ELF-1 (cell line): ENCODE measurements around the gene OSBP2.
"Not testable (repeated sequence)": the region's sequence is repeated elsewhere in the genome, so short reads cannot be mapped to it uniquely, and the experiment has no call there.

ENCODE experiments used
- DNase-seq: peaks from one replicate; pipeline ENCODE4 v3.0.0-alpha.2; 2016; ENCODE audit warnings: low read depth, low spot score

The OSBP2 gene

DNA sequence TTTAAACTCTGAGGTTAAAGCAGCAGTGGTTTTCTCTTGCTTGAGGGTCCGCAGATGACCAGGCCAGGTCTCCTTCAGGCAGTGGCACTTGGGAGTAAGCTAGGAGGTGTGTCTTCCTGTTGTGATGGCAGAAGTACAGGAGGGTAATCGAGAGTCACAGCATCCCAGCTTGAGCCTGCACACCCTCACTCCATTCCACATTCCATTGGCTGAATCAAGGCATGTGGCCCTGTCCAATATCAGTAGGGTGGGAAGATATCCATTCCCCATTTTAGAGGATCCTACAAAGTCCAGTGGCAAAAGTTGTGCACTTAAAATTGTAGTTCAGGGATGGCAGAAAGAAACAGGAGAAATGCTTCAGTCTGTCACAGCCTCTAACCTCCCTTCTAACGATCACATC, 23.3 kb downstream of the OSBP2 start:
- DNase-seq, result no peak

DNA sequence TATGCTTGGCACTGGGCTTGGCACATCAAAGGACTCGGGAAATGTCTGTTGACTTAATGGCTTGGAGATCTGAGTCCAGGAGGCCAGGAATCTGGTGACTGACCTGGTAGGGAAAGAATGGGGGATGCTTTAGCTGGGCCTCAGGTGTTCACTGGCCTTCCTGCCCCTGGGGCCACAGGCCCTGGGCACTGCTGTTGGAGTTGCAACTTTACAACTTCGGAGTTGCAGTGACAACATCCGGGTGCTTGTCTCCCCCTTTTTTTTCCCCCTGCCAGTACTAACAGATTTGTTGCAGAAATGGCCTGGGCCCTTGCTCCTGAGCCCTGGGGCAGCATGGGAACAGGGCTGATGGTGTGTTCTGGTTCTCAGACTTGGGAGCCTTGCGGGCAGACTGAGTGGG, 23.8 kb downstream of the OSBP2 start:
- DNase-seq, result no peak

DNA sequence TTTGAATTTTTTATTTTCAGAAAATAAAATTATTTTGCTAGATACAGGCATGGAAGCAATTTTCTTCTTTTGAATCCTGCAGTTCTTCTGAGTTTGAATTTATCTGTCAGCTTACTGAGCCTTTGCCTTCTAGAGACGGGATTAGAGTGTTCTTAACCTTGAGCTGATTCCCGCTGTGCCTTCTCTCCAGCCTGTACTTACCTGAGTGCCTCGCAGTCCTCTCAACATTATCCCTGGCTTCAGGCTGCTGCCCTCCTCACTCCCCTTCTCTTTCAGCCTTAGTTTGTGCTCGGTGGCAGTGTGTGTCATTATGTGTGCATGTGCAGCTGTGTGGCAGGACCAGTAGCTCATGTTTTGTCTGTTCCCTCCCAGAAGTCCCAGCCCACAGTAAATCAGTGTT, 24.3 kb downstream of the OSBP2 start:
- no peak for DNase-seq

DNA sequence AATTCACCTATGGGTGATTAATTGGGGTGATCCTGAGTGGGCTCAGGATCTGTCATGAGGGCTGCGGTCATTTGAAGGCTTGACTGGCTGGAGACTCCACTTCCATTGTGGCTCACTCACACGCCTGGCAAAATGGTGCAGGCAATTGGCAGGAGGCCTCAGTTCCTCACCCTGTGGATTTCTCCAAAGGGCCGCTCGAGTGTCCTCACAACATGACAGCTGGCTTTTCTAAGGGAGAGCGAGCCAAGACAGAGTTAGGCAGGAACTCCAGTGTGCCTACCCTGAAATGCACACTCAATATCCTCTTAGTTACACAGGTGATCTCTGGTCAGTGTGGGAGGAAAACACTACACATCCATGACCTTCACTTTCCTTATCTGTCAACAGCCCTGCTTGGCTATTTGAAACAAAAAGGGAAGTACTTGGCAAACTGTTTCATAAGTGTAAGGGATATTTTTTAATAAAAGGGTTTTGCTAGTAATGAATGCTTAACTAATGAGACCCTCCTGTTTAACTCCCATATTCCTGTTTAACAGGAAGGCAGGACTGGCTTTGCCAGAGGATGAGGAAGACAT, 25.7 kb downstream of the OSBP2 start:
- DNase-seq, result no peak

DNA sequence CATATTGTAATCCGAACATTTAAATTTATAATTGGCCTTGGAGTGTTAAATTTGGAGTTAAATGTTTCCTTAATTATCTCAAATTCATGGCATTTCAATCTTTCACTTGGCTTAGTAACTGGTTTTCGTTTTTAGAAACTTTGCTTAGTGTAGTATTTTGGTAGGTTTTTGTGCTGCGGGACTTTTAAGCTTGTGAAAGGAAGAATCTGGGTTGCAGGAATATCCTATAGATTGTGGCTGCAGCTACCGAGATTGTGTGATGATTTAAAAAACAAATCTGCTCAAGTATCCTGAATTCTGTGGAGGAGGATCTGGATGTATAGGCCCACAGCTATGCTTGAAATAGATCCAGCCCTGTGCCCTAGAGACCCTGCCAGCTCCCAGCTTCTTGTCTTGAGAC, 27.1 kb downstream of the OSBP2 start:
- DNase-seq, result no peak

DNA sequence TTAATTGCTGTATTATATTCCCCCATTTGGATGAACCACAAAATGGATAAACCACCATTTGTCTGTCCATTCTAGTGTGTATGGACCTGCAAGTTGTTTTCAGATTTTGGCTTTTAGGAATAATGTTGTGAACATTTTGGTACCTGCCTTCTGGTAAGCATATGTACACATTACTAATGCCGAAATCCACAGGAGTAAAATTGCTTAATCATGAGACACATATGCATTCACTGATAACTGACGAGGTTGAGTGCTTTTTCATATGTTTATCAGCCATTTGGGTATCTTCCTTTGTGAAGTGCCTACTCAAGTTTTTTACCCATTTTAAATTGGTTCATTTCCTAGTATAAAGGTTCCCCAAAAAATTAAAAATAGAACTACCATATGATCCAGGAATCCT, 34.2 kb downstream of the OSBP2 start:
- no peak for DNase-seq

DNA sequence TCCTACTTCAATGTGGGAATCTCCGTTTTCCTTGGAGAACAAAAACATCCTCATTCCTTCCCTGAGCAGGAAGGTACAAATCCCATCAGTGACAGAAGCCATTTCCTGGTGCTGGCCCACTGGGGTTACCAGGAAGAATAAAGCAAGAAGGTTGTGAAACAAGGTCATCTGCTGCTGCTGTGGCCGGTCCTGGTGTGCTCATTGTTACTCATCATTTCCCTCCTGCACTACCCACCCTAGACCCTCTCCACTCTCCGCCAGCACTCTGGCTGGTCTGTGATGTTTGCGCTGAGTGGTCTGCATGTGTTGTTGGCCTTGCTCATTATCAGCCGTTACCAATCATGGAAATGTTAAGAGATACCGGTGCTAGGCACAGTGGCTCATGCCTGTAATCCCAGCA, 37.0 kb downstream of the OSBP2 start:
- DNase-seq, result no peak

DNA sequence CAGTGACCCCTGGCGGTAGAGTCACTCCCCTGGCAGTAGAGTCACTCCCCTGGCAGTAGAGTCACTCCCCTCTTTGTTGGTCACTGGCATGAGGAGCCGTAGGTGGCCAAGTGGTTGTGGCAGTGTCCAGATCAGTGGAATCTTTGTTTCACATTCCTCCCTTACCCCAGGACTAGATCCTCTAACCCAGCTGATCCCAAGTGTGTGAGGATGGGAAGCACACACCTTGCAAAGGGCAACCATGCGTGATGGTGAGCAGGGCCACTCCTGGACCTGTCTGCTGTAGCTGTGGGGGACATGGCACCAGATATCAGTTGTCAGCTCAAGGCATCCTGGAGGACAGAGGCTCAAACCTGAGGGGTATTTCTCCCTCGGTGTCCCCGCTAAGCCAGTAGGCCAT, 37.8 kb downstream of the OSBP2 start:
- DNase-seq, result no peak

DNA sequence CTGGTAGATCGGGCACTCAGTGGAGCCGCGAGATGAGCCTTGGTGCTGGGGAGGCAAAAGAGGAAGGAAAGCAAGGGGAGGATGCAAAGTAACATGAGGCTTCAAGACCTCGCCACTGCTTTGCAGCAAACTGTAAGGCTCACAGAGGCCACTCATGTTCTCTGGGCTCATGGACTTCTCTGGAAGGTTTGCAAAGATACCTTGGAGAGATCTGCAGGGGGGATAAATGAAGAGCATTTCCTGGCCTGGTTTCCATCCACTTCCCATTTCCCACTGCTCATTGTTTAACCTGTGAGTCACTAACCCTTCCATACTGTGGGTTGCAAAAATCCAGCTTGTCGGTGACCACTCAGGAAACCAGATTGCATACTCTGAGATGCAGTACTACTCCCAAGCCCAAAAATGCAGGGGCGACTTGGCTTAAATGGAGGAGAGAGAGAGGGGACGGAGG, 38.5 kb downstream of the OSBP2 start:
- DNase-seq, result no peak

DNA sequence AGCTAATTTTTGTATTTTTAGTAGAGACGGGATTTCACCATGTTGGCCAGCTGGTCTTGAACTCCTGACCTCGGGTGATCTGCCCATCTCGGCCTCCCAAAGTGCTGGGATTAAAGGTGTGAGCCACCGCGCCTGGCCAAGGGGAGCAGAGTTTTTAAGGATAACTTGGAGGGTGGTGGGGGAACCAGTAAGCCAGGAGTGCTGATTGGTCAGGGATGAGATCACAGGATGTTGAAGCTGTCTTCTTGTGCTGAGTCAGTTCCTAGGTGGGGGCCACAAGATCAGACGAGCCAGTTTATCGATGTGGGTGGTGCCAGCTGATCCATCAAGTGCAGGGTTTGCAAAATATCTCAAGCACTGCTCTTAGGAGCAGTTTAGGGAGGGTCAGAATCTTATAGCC, 45.3 kb downstream of the OSBP2 start:
- DNase-seq, result not testable (repeated sequence)

DNA sequence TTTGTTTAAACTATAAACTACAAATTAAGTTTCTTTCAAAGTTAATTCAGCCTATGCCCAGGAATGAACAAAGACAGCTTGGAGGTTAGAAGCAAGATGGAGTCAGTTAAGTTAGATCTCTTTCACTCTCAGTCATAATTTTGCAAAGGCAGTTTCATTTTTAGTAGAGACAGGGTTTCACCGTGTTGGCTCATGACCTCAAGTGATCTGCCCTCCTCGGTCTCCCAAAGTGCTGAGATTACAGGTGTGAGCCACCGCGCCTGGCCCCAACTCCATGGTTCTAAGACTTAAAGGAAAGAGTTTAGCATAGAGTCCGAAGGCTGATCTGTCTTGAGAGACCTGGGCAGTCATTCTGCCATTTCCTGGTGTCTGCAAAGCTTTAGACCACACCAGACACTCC, 45.8 kb downstream of the OSBP2 start:
- not testable (repeated sequence) for DNase-seq

DNA sequence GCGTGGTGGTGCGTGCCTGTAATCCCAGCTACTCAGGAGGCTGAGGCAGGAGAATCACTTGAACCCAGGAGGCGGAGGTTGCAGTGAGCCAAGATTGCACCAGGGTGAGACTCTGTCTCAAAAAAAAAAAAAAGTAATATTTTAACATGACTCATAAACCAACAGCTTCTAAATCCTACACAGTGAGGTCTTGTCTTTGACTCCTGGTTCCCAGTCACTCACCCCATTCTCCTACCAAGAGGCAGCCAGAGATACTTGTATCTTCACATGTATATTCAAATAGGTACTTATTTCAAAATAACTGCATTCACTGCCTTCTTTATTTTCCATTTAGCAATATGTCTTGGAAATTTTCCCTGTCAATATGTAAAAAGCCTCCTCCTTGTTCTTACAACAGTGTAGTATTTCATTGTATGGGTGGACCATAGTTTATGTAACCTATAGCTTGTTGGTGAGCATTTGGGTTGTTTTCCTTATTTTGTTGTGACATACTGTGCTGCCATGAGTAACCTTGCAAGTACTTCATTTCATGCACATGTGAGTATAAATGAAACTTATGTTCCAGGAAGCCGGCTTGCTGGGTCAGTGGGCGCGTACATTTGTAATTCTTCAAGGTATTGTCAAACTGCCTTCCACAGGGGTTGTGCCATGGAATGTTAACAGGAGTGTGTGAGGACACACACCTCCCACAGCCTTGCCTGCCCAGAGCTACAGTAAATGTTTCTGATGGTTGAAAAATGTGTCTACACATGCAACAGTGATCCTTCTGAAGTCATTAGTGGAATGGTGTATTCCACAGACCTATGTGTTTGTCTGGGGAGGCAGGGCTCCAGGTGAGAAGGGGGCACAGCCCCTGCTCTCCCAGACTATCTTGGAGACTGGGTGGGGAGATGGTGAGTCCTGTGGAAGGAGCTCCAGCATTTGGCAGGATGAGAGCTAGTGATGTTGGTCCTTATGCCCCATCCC, 47.9 kb downstream of the OSBP2 start:
- DNase-seq, result no peak

DNA sequence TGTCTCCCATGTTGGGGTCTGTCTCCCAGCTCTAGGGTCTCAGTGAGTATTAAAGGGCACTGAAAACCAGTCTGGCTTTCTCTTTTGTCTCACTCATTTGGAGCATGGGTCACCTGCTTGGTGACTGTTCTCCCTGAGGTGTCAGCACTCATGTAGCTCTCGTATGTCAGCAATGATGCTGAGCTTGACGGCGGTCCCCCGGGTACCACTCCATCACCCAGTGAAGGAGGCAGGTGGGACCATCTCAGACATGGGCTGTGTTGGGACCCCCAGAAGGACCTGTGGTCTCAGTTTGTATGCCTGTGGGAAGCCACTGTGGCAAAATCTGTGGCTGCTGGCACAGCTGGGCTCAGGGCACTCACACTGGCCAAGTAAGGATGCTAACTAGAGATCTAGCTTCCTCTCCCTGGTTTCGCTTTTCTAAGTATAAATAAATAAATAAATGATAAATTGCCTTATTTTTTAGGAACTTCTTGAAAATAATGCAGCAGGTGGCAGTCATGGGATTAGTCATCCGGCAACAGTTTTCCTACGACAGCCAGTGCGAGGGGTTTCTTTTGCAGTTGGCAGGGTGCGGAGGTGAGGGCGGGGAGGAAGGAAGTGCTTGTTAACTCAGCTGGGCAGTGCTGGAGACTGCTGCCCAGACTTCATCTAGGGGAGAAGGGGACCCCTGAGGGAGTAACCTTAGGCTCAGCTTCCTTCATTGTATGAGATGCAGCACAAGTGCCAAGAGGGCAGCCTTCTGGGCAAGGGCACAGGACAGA, 48.8 kb downstream of the OSBP2 start:
- DNase-seq, result no peak

DNA sequence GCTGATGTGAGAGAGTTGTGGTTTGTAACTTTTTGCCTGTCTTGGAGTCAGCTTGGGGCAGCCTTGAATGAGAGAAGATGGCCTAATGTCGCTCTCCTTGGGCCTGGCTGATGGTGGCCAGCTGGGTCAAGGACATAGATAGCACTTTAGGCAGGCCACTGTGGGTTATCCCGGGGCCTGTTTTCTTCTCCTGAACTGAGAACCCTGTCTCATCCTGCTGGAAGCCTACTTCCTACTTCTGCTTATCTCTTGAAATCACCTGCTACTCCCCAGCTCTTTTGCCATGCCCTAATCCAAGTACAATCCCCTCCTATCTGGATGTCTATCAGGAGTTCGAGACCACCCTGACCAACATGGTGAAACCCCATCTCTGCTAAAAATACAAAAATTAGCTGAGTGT, 49.5 kb downstream of the OSBP2 start:
- DNase-seq, result no peak

DNA sequence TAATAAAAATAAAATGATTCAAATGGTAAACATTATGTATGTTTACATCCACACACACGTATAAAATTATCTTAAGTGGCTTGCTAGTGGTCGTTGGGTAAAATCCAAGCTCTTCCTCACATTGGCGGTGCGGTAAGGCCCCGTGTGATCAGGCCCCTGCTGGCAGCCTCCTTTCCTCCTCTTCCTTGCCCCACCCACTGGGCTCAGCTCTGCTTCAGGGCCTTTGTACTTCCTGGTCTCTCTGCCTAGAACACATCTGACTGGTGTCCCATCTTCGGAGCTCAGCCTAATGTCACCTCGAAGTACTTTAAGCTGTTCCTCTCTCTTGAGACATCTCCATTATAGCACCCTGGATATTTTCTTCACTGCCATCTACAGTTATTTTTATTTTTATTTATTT, 52.8 kb downstream of the OSBP2 start:
- DNase-seq, result peak; percentile 30

DNA sequence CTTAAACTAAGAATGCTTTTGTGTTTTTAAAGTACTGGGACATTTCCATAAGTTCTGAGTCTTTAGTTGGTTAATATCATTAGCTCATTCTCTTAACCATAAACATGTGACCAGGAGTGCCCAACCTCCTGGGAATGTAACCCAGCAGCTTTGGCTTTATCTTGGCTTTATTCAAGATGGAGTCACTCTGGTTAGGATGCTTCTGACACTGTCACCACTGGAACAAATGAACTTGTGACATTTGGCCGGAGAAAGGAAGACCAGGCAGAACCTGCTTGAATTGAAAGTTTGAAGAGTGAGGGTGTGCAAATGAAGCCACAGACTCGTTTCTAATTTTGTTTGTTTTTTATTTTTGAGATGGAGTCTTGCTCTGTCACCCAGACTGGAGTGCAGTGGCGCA, 54.6 kb downstream of the OSBP2 start:
- no peak for DNase-seq

DNA sequence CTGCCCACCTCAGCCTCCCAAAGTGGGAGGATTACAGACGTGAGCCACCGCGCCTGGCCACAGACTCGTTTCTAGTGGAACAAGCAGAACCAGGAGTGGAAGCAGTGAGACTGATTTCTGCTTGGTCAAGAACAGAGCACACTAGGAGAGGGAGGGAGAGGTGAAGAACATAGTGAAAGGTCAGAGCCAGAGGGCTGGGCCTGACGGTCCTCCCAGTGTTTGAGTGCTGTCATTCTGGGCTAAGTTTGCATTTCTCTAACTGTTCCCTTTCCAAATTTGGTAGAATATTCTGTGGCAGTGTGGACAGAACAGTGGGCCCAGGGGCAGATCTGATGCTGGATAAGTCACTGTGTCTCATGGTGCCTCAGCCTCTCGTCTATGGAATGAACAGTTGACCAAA, 55.2 kb downstream of the OSBP2 start:
- no peak for DNase-seq

DNA sequence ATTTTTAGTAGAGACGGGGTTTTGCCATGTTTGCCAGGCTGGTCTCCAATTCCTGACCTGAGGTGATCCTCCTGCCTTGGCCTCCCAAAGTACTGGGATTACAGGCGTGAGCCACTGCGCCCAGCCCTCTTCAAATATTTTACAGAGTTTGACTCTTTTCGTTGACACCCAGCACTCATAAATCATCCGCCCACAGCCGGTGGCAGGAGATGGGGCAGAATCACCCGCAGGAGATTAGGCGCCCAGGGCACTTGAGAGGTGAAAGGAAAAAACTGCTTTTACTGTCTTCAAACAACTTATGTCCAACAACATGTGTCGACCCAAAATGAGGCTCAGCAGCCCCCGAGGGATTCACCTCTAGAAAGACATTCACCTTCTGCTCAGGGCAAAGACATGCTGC, 56.9 kb downstream of the OSBP2 start:
- no peak for DNase-seq

DNA sequence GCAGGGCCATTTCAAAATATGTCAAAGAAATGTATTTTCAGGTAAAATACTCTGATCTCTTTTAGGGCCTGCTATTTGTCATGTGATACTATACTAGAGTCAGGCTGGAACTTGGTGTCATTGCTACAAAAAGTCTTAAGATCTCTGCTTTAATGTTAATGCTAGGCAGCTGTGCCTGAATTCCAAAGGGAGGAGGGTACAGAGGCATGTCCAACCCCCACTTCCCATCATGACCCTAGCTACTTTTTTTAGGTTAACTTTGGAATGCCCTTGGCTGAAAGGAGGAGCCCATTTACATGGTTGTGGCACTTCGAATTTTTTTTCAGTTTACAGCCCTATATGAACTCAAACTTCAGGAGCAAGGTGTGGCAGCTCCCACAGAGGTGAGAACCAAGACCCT, 58.1 kb downstream of the OSBP2 start:
- no peak for DNase-seq

DNA sequence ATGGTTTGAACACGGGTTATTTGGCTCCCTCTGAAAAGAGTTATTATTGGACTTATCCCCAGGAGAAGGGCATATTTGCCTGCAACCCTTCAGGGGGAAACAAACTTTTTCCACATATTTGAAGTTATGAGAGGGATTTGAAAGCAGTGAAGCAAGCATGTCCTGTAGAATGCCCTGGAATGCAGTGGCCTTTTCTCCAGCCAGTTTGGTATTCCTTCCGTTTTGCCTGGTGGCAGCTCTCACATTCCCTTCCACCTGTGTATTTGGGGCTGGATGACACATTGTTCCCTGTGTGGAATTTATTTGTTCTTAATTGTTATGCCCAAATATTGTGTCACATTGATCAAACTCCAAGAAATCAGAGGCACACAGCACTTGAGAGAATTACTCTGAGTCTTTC, 59.0 kb downstream of the OSBP2 start:
- no peak for DNase-seq

DNA sequence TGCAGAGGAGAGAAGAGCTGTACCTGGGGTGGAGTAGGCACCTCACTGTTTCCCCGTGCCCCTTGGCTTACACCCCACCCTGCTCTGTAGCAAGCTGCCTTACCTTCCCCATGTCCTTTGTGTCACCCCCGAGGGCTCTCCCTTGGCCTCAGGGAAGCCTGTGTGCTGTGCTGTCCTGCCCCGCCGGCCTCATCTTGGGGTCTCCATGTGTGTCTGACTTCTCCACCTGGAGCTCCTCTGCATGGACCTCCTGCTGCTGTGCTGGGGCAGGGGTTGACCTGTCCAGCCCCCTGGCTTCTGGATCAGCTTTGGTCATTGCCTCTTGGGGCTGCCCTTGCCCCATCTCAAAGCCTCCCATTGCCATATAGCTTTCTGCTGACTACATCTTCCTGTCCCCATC, 59.8 kb downstream of the OSBP2 start:
- no peak for DNase-seq

DNA sequence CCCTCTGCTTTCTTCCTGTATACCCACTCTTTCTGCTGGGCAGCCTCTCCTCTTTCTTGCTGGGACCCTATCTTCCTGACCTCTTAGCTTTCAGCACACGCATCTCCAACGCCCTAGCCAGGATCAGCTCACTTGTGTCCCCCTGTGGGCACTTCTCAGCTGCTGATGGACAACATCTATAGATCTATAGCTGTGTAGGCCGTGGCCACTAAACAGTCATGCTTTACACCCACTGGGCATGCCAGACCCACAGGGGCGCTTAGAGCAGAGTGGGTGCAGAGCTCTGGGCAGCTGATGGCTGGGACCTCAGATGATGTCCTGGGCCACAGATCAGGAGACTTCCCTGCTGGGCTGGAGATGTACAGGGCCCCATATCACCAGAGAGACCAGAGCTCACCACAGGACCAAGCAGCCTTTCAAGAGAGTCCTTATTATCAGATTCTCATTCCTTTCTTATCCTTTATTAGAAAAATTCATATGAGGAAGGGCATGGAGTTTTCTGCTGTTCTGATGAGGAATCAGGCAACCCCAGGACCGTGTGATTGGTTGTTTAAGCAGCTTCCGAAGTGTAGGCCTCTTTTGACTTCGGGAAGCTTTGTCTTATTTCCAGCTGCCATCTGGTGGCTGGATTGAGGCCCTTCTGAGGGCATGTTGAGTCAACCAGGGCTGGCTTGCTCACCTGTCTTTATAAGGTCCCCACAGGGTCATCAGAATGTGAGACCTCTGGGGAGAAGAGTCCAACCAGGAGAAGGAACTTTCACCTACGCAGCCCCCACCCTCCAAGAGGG, 60.5 kb downstream of the OSBP2 start:
- peak; percentile 81 for DNase-seq
